ENCODE measurements around the gene ARHGEF16. TPM values are rescaled to one million over a fixed set of nuclear protein-coding genes. Genes with fewer than 3 reads are reported as not detected.

ARHGEF16 gene
- total and polyA plus RNA-seq, 9 donors: 0.13 to 8.4 (median 1.7) TPM

DNA sequence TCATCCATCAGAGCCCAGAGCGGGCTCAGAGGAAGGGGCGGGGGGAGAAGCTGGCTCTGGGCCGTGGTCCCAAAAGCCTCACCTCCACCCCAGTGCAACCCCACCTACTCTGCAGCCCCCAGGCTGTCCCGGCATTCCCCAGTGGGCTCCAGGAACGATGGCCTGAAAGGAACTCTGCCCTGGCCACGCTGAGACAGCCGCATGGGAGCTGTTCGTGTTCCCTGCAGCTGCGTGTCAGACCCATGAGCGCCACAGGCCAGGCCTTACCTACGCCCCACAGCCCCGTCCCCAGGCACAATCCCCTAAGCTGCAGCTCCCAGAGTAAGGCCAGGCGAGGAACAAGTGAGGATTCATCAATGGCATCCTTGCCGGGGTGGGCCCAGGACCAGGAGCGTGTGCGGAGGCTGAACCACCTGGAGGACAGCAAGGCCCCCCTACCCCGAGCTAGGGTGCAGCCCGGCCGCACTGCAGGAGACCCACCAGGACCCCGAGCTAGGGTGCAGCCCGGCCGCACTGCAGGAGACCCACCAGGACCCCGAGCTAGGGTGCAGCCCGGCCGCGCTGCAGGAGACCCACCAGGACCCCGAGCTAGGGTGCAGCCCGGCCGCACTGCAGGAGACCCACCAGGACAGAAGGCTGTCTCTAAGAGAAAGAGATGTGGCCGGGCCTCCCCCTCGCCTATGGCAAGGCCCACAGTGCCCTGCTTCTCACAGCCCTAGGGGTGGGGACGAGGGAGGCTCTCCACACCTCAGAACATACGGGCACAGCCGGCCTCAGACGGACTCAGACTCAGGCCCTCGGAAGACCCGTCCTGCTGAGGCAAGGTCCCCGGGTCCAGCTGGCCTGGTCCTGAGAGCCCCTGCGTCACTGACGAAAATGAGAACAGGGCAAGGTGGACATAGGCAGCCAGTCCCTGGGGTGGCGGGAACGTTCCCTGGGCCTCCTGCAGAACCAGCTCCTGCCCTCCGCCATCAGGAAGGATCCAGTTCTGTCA is 26.5 kb upstream of the ARHGEF16 start:
- DNase-seq: no peak
- Histone ChIP-seq H3K4me1 (ENCODE audit: insufficient read depth) (no peaks in the 10 kb centered on the region), H3K4me3 (no peak overlapping the region), H3K36me3 (no peaks in the 10 kb centered on the region), H3K27me3 (no peaks in the 10 kb centered on the region), H3K27ac (no peak overlapping the region), H3K9me3 (no peaks in the 10 kb centered on the region)
- WGBS, 3 donors: 86 to 91% (median 90%) methylated on average over 42 to 43 of the region's 43 CpGs
- intact Hi-C loops (cut with DNase I): loop anchor here in 2 of 4 donors (5.0 to 10.0 kb wide), 2 partner anchors 1011 to 1013 kb away; partner anchors contain the start of gene PEX10 (in 1 of the 2)
- TF ChIP-seq EP300 (IDR thresholded peaks at IDR 0.05): no peak

DNA sequence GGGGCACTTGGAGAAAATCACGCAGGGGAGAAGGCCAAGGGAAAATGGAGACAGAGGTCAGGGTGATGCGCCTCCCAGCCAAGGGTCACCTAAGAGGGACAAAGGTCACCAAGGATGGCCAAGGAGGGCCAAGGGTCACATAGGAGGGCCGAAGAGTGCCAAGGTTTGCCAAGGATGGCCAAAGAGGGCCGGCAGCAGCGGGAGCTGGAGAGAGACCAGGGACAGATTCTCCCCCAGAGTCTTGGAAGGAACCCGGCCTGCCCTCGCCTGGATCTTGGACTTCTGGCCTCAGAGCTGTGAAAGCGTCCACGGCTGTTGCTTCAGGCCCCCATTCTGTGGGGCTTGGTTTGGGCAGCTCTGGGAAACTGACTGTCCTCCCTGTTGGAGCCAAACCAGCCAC is 25.6 kb upstream of the ARHGEF16 start:
- Histone ChIP-seq H3K4me1 (ENCODE audit: insufficient read depth) (no peaks in the 10 kb centered on the region), H3K9me3 (no peaks in the 10 kb centered on the region), H3K27ac (no peak overlapping the region), H3K27me3 (no peaks in the 10 kb centered on the region), H3K36me3 (no peaks in the 10 kb centered on the region), H3K4me3 (no peak overlapping the region)
- TF ChIP-seq CTCF (IDR thresholded peaks at IDR 0.05) (no peak), POLR2A (IDR thresholded peaks at IDR 0.05) (no peak), EP300 (IDR thresholded peaks at IDR 0.05) (no peak)
- intact Hi-C loops (cut with DNase I): loop anchor here in 2 of 4 donors (5.0 to 10.0 kb wide), 2 partner anchors 1012 to 1014 kb away; partner anchors contain the start of gene PEX10 (in 1 of the 2)
- DNase-seq: no peak
- WGBS, 3 donors: 74 to 85% (median 83%) methylated on average over 9 of the region's 9 CpGs

DNA sequence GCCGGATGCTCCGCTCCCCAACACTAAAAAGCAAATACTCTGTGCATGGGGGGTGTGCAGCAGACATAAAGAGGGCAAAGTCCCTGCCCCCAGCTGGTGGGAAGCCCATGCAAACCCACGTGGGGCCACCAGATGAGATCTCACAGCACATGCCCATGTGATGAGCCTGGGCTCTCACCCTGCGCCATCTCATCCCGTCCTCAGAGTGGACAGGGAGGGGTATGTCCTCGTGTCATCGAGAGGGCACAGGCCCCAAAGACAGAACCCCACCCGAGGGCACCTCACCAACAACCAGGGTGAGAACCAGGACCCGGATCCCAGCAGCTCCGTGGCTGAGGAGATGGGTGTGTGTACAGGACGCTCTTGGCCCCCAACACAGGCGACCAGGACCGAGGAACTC is 25.1 kb upstream of the ARHGEF16 start:
- TF ChIP-seq POLR2A (IDR thresholded peaks at IDR 0.05): no peak
- TF ChIP-seq EP300 (IDR thresholded peaks at IDR 0.05): no peak
- TF ChIP-seq CTCF (IDR thresholded peaks at IDR 0.05): no peak
- Histone ChIP-seq H3K9me3 (no peaks in the 10 kb centered on the region), H3K4me1 (ENCODE audit: insufficient read depth) (no peaks in the 10 kb centered on the region), H3K36me3 (no peaks in the 10 kb centered on the region), H3K27ac (no peak overlapping the region), H3K4me3 (no peak overlapping the region), H3K27me3 (no peaks in the 10 kb centered on the region)
- no peak for DNase-seq
- 88 to 92% (median 89%) methylated on average over 13 of the region's 13 CpGs for WGBS, 3 donors
- intact Hi-C loops (cut with DNase I): loop anchor here in 2 of 4 donors (5.0 to 10.0 kb wide), 2 partner anchors 1012 to 1015 kb away; partner anchors contain the start of gene PEX10 (in 1 of the 2)

GRCh38 chr1:3429766-3430165 is 24.7 kb upstream of the ARHGEF16 start:
- H3K27me3 ChIP-seq: no peaks in the 10 kb centered on the region
- no peak overlapping the region for H3K27ac ChIP-seq
- no peaks in the 10 kb centered on the region for H3K36me3 ChIP-seq
- DNase-seq: no peak
- no peaks in the 10 kb centered on the region for H3K4me1 ChIP-seq (ENCODE audit: insufficient read depth)
- no peak for TF ChIP-seq CTCF (IDR thresholded peaks at IDR 0.05)
- TF ChIP-seq EP300 (IDR thresholded peaks at IDR 0.05): no peak
- TF ChIP-seq POLR2A (IDR thresholded peaks at IDR 0.05): no peak
- no peaks in the 10 kb centered on the region for H3K9me3 ChIP-seq
- no peak overlapping the region for H3K4me3 ChIP-seq
- WGBS, 3 donors: 85 to 92% (median 90%) methylated on average over 16 of the region's 16 CpGs
- intact Hi-C loops (cut with DNase I): loop anchor here in 2 of 4 donors (5.0 to 10.0 kb wide), 2 partner anchors 1012 to 1015 kb away; partner anchors contain the start of gene PEX10 (in 1 of the 2)
